Ishikawa (cell line): ENCODE data around the gene TVP23B.

Experiments
- CEBPB ChIP-seq: IDR thresholded peaks from 2 replicates; pipeline ENCODE4 v1.6.1; 2012
- CREB1 ChIP-seq: IDR thresholded peaks from 2 replicates; pipeline ENCODE4 v1.6.1; 2012; ENCODE audit warnings: low read depth
- EGR1 ChIP-seq: IDR thresholded peaks from 2 replicates; pipeline ENCODE4 v1.6.1; 2012
- EP300 ChIP-seq: IDR thresholded peaks from 2 replicates; pipeline ENCODE4 v1.6.1; 2012; ENCODE audit warnings: borderline replicate concordance
- FOXM1 ChIP-seq: IDR thresholded peaks from 2 replicates; pipeline ENCODE4 v1.6.1; 2012; ENCODE audit warnings: low read depth, borderline replicate concordance
- MAX ChIP-seq: IDR thresholded peaks from 2 replicates; pipeline ENCODE4 v1.6.1; 2012
- NFIC ChIP-seq: IDR thresholded peaks from 2 replicates; pipeline ENCODE4 v1.6.1; 2012
- RAD21 ChIP-seq: IDR thresholded peaks from 2 replicates; pipeline ENCODE4 v1.6.1; 2012; ENCODE audit warnings: low read depth
- REST ChIP-seq: IDR thresholded peaks from 2 replicates; pipeline ENCODE4 v1.6.1; 2012; ENCODE audit warnings: low read depth, mild to moderate bottlenecking
- TAF1 ChIP-seq: IDR thresholded peaks from 2 replicates; pipeline ENCODE4 v1.6.1; 2012; ENCODE audit warnings: low read depth, mild to moderate bottlenecking
- TCF12 ChIP-seq: IDR thresholded peaks from 2 replicates; pipeline ENCODE4 v1.6.1; 2012; ENCODE audit warnings: low read depth
- TEAD4 ChIP-seq: IDR thresholded peaks from 2 replicates; pipeline ENCODE4 v1.6.1; 2012
- USF1 ChIP-seq: IDR thresholded peaks from 2 replicates; pipeline ENCODE4 v1.6.1; 2012
- YY1 ChIP-seq: IDR thresholded peaks from 2 replicates; pipeline ENCODE4 v1.6.1; 2012; ENCODE audit warnings: low read depth
- ZBTB7A ChIP-seq: IDR thresholded peaks from 2 replicates; pipeline ENCODE4 v1.6.1; 2012; ENCODE audit warnings: low read depth

TVP23B gene

GRCh38 chr17:18851201-18851600 is 70.2 kb downstream of the TVP23B start:
- no peak for TF ChIP-seq USF1
- no peak for TF ChIP-seq TCF12
- TF ChIP-seq EGR1: no peak
- no peak for TF ChIP-seq ZBTB7A
- TF ChIP-seq CREB1: no peak
- no peak for TF ChIP-seq YY1
- no peak for TF ChIP-seq TEAD4
- no peak for TF ChIP-seq NFIC
- no peak for TF ChIP-seq FOXM1
- TF ChIP-seq REST: no peak
- no peak for TF ChIP-seq RAD21
- no peak for TF ChIP-seq EP300
- no peak for TF ChIP-seq CEBPB
- no peak for TF ChIP-seq TAF1
- no peak for TF ChIP-seq MAX

GRCh38 chr17:18854956-18855355 is 74.0 kb downstream of the TVP23B start:
- TF ChIP-seq TCF12: no peak
- TF ChIP-seq YY1: no peak
- no peak for TF ChIP-seq USF1
- no peak for TF ChIP-seq RAD21
- no peak for TF ChIP-seq CEBPB
- TF ChIP-seq CREB1: no peak
- no peak for TF ChIP-seq TEAD4
- TF ChIP-seq NFIC: no peak
- no peak for TF ChIP-seq REST
- no peak for TF ChIP-seq TAF1
- TF ChIP-seq EP300: no peak
- no peak for TF ChIP-seq EGR1
- no peak for TF ChIP-seq FOXM1

- TF ChIP-seq ZBTB7A (no peak), TCF12 (peak; percentile 31; the same call in 1 of the 2 replicates), USF1 (peak; percentile 99), RAD21 (no peak), REST (no peak), TEAD4 (peak; percentile 60), MAX (peak; percentile 68), EGR1 (no peak), CREB1 (peak; percentile 77), NFIC (no peak), FOXM1 (no peak), YY1 (0 out of 2 replicates have a peak, but pooled peaks have one; percentile 9), EP300 (no peak), TAF1 (peak; percentile 83), CEBPB (no peak)
Measured at GRCh38 chr17:18855831-18856569, 75.0 kb downstream of the TVP23B start.
